Thoracic aorta (tissue), 2 donors: Measurements from ENCODE around the gene GZMA. TPM values are rescaled to one million over a fixed set of nuclear protein-coding genes. Genes with fewer than 3 reads are reported as not detected.

Experiments used
- ATAC-seq: fragments of 150-250 bp; one replicate; pipeline ENCODE4 v1.8.0; 2017; ENCODE audit warnings: low read depth; ENCODE audit not compliant: insufficient number of reproducible peaks, low FRiP score
- DNase-seq: peaks from one replicate; pipeline ENCODE4 v3.0.0-alpha.2; 2020; ENCODE audit warnings: low spot score
- H3K27ac ChIP-seq, 2 donors: fragments of 200-600 bp; sonication (generic); 1 replicate in 1 of 2; 2 replicates in 1 of 2; pipeline ENCODE4 v1.5.1; 2016; ENCODE audit warnings: mild to moderate bottlenecking in 2 of 2, moderate library complexity in 2 of 2
- H3K27me3 ChIP-seq: fragments of 200-600 bp; sonication (generic); replicated peaks from 2 replicates; pipeline ENCODE4 v1.6.0; 2016; ENCODE audit warnings: mild to moderate bottlenecking; ENCODE audit not compliant: insufficient read depth
- H3K36me3 ChIP-seq: fragments of 200-600 bp; sonication (generic); one replicate; pipeline ENCODE4 v1.5.1; 2016
- H3K4me1 ChIP-seq, 2 donors: fragments of 200-600 bp; sonication (generic); 1 replicate in 1 of 2; 2 replicates in 1 of 2; pipeline versions ENCODE4 v1.5.1 to v1.6.0; 2016; ENCODE audit warnings: low read depth in 2 of 2, mild to moderate bottlenecking in 1 of 2; ENCODE audit not compliant: control insufficient read depth in 1 of 2
- H3K4me3 ChIP-seq: fragments of 200-600 bp; sonication (generic); 2 replicates; pipeline ENCODE4 v1.5.1; 2016; ENCODE audit warnings: mild to moderate bottlenecking
- H3K9me3 ChIP-seq: fragments of 200-600 bp; sonication (generic); 2 replicates; pipeline ENCODE4 v1.5.1; 2016
- total RNA-seq, 2 donors: library from RNA; depleted of rRNA; stranded (reverse); fragments of >200 nt; gene quantifications; one replicate each; pipeline versions ENCODE4 v1.1.0 to v1.2.3, GENCODE V29; 2016
- TF ChIP-seq, protein P1 (sequence below): fragments of 200-600 bp; sonication (generic); IDR thresholded peaks from one replicate; pipeline ENCODE4 v1.5.1; 2019; ENCODE audit warnings: antibody characterized with exemption

Gene GZMA
- total RNA-seq, 2 donors from 2014 or later = 1.1 to 1.6 TPM

GRCh38 chr5:55136521-55136920, 34.1 kb downstream of the GZMA start:
- no peaks in the 10 kb centered on the region for H3K9me3 ChIP-seq
- no peak overlapping the region for H3K27ac ChIP-seq
- no peaks in the 10 kb centered on the region for H3K4me1 ChIP-seq
- no peaks in the 10 kb centered on the region for H3K27me3 ChIP-seq
- no peak overlapping the region for H3K4me3 ChIP-seq
- TF ChIP-seq, protein P1, sequence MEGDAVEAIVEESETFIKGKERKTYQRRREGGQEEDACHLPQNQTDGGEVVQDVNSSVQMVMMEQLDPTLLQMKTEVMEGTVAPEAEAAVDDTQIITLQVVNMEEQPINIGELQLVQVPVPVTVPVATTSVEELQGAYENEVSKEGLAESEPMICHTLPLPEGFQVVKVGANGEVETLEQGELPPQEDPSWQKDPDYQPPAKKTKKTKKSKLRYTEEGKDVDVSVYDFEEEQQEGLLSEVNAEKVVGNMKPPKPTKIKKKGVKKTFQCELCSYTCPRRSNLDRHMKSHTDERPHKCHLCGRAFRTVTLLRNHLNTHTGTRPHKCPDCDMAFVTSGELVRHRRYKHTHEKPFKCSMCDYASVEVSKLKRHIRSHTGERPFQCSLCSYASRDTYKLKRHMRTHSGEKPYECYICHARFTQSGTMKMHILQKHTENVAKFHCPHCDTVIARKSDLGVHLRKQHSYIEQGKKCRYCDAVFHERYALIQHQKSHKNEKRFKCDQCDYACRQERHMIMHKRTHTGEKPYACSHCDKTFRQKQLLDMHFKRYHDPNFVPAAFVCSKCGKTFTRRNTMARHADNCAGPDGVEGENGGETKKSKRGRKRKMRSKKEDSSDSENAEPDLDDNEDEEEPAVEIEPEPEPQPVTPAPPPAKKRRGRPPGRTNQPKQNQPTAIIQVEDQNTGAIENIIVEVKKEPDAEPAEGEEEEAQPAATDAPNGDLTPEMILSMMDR = no peak
- H3K36me3 ChIP-seq = no peaks in the 10 kb centered on the region
- DNase-seq (no peak), ATAC-seq (no peak)

- TF ChIP-seq, protein P1 = no peak
- Histone ChIP-seq H3K4me1 (no peaks in the 10 kb centered on the region), H3K27ac (no peak overlapping the region), H3K9me3 (no peaks in the 10 kb centered on the region), H3K36me3 (no peaks in the 10 kb centered on the region), H3K27me3 (no peaks in the 10 kb centered on the region), H3K4me3 (no peak overlapping the region)
- DNase-seq (no peak), ATAC-seq (no peak)
These were observed 38.6 kb downstream of the GZMA start for GRCh38 chr5:55140908-55141665.

DNA sequence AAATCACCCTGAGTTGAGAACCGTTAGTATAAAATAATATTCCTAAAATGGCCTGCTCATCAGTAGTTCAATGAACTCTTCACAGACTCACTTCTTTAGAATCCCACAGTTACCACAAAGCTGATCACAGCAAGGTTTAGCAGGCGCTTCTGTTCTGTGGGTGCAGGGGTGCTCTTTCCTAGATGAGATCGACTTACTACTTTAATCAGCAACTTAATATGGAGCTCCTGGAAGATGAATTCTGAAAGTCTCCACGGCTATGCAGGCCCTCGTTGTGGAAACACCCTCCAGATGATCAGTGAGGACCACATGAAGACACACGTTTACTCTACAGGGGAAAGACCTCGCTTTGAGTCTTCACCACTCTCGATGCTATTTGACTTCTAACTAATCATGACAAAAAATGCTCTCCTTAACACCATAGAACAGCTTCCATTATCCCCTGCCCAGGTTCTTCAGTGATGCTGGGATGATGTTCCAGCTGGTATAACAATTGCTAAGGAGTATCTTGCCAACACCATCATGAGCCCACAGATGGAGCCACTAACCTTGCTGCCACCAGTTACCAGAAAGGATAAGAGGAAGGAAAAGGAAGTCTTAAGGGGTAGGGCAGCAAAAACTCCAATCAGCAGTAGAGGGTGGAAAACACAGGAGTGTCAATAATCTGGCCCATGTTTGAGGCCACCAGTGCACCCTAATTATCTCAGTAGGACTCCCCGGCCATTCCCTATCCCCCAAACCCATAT, 39.7 kb downstream of the GZMA start:
- H3K36me3 ChIP-seq = no peaks in the 10 kb centered on the region
- no peaks in the 10 kb centered on the region for H3K27me3 ChIP-seq
- peaks cover 0 to 4% of the 10 kb centered on the region in 2 donors for H3K4me1 ChIP-seq
- no peak overlapping the region for H3K4me3 ChIP-seq
- H3K27ac ChIP-seq = no peak overlapping the region
- TF ChIP-seq, protein P1 = no peak
- no peaks in the 10 kb centered on the region for H3K9me3 ChIP-seq
- ATAC-seq = no peak
- no peak for DNase-seq

GRCh38 chr5:55143624-55144023, 41.2 kb downstream of the GZMA start:
- TF ChIP-seq, protein P1 = no peak
- DNase-seq (no peak), ATAC-seq (no peak)
- no peaks in the 10 kb centered on the region for H3K9me3 ChIP-seq
- peaks cover 0 to 4% of the 10 kb centered on the region in 2 donors for H3K4me1 ChIP-seq
- H3K27ac ChIP-seq = no peak overlapping the region
- no peaks in the 10 kb centered on the region for H3K27me3 ChIP-seq
- H3K36me3 ChIP-seq = no peaks in the 10 kb centered on the region
- no peak overlapping the region for H3K4me3 ChIP-seq

DNA sequence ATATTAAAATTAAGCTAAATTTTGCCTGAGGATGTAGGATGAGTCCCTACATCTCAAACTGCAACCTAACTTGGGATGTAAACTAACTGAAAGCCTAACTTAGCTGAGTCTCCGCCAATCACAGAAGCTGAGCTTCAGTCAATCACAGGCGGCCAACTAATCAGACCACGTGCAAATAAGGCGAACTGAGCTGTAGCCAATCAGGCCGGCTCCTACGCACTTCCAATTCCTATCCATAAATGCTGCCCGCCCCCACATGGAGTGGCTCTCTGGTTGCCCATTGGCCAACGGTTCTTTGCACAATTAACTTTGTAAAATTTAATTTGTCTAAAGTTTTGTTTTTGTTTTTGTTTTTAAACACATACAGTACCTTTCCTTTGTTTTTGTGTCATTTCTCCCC, 43.6 kb downstream of the GZMA start:
- Histone ChIP-seq H3K27me3 (no peaks in the 10 kb centered on the region), H3K27ac (no peak overlapping the region), H3K4me1 (peaks cover 0 to 4% of the 10 kb centered on the region in 2 donors), H3K9me3 (no peaks in the 10 kb centered on the region), H3K36me3 (no peaks in the 10 kb centered on the region), H3K4me3 (no peak overlapping the region)
- TF ChIP-seq, protein P1 = no peak
- ATAC-seq (no peak), DNase-seq (no peak)
